Brain microvascular endothelial cell (primary cell): ENCODE data around the gene PC.

Experiments used
- DNase-seq: peaks from one replicate; pipeline ENCODE4 v3.0.0-alpha.2; 2020
- H3K27ac ChIP-seq: fragments of 250-450 bp; sonication (Bioruptor Pico); 2 replicates; pipeline ENCODE4 v1.5.1; 2020; ENCODE audit warnings: mild to moderate bottlenecking, moderate library complexity
- H3K27me3 ChIP-seq: fragments of 250-450 bp; sonication (Bioruptor Pico); replicated peaks from 2 replicates; pipeline ENCODE4 v1.5.1; 2020; ENCODE audit warnings: mild to moderate bottlenecking
- H3K36me3 ChIP-seq: fragments of 250-450 bp; sonication (Bioruptor Pico); replicated peaks from 2 replicates; pipeline ENCODE4 v1.5.1; 2020; ENCODE audit warnings: mild to moderate bottlenecking
- H3K4me3 ChIP-seq: 2 replicates; pipeline ENCODE4 v1.5.1; 2011; ENCODE audit warnings: low read depth, mild to moderate bottlenecking, control low read depth, low read length, moderate library complexity
- in situ Hi-C: cut with HindIII; loops from 2 replicates; pipeline ENCODE4 v1.10.0; 2017; ENCODE audit warnings: low sequenced_read_pairs, low pct_ligation_motif_present
- TF ChIP-seq, protein P1 (sequence below): IDR thresholded peaks from 2 replicates; pipeline ENCODE4 v1.5.1; 2011; ENCODE audit warnings: low read depth, mild to moderate bottlenecking, moderate library complexity, low read length, control low read depth, inconsistent platforms; ENCODE audit errors: missing control alignments

The PC gene

DNA sequence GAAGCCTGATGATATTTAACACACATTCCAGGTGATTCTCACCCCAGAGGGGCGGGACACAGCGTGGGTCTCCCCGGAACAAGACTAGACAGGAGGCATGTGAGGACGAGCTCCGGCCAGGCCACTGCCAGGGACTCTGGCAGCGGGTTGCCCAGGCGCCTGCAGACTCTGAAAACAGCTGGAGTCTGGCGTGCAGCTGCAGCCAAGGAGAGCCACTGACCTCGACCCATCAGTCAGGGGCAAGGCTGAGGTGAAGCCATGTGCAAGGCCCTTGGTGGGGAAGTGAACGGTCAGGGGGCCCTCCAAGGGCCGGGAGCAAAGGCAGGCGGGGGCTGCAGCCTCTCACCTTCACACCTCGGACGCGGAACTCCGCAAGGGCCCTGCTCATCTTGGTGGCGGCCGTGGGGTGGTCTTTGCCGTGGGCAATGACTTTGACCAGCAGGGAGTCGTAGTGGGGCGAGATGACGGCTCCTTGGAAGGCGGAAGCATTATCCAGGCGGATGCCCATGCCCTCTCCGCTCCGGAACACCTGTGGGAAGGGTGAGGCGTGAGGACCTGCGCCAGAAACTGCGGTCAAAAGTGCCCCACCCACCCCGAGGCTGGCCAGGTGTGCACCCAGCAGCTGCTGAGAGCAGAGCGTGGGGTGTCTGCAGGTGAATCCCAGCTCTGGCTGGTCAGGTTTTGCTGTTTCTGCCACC is 94.6 kb downstream of the PC start:
- TF ChIP-seq, protein P1, sequence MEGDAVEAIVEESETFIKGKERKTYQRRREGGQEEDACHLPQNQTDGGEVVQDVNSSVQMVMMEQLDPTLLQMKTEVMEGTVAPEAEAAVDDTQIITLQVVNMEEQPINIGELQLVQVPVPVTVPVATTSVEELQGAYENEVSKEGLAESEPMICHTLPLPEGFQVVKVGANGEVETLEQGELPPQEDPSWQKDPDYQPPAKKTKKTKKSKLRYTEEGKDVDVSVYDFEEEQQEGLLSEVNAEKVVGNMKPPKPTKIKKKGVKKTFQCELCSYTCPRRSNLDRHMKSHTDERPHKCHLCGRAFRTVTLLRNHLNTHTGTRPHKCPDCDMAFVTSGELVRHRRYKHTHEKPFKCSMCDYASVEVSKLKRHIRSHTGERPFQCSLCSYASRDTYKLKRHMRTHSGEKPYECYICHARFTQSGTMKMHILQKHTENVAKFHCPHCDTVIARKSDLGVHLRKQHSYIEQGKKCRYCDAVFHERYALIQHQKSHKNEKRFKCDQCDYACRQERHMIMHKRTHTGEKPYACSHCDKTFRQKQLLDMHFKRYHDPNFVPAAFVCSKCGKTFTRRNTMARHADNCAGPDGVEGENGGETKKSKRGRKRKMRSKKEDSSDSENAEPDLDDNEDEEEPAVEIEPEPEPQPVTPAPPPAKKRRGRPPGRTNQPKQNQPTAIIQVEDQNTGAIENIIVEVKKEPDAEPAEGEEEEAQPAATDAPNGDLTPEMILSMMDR: no peak
- H3K27me3 ChIP-seq: no peaks in the 10 kb centered on the region
- in situ Hi-C loops: no loop called here
- DNase-seq: no peak
- no peak overlapping the region for H3K27ac ChIP-seq
- H3K36me3 ChIP-seq: peaks cover 9% of the 10 kb centered on the region
- no peak overlapping the region for H3K4me3 ChIP-seq

DNA sequence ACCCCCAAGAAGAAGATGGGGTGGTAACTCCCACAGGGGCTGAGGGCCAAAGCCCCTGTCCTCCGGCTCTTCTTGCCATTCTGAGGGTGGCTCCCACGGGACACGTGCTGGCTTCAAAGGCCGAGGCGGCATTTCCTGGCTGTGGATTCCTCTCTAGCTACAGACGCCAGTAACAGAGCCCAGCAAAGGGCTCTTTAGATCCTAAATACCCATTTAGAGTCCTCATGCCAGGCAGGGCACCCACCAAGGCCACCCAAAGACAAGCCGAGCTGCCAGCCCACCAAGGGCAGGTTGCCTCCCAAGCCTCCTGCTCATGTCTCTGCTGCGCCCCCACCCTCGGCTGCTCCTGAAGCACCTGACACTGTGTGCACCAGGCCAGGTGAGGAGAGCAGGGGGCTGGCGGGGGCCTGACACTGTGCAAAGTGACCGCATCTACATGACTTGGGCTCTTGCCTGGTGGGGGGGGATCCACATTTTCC is 95.6 kb downstream of the PC start:
- no peak for DNase-seq
- in situ Hi-C loops: no loop called here
- Histone ChIP-seq H3K27me3 (no peaks in the 10 kb centered on the region), H3K36me3 (peaks cover 18% of the 10 kb centered on the region), H3K4me3 (no peak overlapping the region), H3K27ac (no peak overlapping the region)
- TF ChIP-seq, protein P1: no peak

DNA sequence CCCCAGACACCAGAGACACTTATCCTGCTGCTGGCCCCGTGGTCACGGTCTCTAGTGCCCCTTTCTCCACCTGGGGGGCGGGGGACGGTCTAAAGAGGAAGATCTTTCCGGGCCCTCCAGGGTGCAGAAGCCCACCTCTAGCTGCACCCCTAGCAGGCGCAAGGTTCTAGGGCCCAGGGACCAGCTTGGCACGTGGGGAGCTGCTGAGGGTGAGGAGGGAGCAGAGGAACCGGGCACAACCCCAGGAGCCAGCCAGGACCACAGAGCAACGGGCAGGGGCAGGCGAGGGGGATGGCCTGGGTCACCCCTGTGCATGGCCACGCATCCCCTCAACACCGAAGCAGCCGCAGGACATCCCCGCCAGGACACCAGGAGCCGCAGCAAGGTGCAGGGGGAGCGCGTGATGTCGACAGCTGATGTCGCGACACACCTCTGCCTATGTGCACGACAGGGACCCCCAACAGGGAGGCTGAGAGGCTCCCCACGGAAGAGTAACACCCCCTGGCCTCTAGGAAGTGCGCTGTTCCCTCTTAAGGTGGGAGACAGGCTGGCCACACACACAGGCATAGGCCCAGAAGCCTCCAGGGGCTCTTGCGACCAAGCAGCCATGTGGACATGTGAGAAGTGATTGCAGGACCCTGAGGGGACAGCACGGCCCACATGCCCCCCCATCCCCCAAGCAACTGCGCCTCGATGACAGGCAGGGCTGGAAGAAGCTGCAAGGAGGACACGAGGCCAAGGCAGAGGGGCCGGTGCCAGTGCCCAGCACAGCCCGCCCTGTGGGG is 96.2 kb downstream of the PC start:
- Histone ChIP-seq H3K4me3 (no peak overlapping the region), H3K27ac (no peak overlapping the region), H3K36me3 (peaks cover 18% of the 10 kb centered on the region), H3K27me3 (no peaks in the 10 kb centered on the region)
- TF ChIP-seq, protein P1: no peak
- DNase-seq: no peak
- in situ Hi-C loops: no loop called here

DNA sequence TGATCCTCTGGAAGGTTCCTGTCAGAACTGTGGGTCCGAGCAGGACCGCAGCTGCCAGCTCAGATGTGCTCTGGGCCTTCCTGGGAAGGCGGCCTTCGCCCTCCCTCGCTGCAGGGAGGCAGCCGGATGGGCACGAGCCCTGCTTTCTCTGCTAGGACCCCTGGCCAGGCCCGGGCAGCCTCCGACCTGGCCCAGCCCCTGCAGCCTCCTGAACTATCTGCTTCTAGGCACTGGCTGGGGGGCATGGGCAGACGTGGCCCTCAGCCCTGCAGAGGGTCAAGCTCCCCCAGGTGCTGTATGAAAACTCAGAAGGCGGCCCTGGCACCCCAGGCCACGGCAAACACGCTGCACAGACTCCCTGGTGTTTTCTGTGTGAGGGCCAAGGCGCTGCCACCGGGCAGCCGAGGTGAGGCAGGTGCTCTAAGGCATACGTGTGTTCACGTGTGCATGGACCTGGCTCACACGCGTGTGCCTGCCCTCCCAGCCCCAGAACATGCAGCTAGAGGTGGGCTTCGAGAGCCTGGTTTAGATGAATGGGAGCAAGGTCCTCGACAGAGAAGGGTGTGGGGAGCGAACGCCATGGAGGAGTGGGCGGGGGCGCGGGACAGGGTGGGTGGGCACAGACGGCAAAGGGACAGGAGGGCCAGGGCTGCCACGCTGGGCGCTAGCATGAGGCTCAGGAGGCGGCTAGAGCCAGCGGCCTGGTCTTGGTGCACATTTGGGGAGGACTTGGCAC is 97.0 kb downstream of the PC start:
- H3K36me3 ChIP-seq: peaks cover 18% of the 10 kb centered on the region
- H3K27ac ChIP-seq: no peak overlapping the region
- no peak for DNase-seq

DNA sequence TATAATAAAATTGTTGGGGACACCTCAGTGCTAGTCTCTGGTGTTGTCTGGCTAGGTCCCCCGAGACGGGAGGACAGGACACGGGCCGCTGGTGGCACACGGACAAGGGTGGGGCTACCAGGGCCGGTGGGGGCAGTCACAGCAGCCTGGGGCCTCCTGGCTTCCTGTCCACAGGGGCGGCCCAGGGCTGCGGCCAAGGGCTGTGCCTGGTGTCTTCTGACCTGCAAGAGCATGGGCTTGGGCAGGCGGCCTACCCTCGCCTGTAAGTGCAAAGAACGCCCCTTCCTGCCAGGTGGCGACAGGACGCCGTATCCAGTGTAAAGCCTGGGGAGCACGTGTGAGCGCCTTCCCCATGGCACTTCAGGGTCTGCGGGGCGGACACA is 97.7 kb downstream of the PC start:
- no peak overlapping the region for H3K27ac ChIP-seq
- TF ChIP-seq, protein P1: no peak
- in situ Hi-C loops: no loop called here
- peaks cover 18% of the 10 kb centered on the region for H3K36me3 ChIP-seq
- DNase-seq: no peak
- no peak overlapping the region for H3K4me3 ChIP-seq
- no peaks in the 10 kb centered on the region for H3K27me3 ChIP-seq

More for the DNA sequence above, 97.0 kb downstream of the PC start:
- H3K27me3 ChIP-seq: no peaks in the 10 kb centered on the region
- H3K4me3 ChIP-seq: no peak overlapping the region
- TF ChIP-seq, protein P1: no peak
- in situ Hi-C loops: no loop called here
